Stimulated activated CD8-positive, alpha-beta memory T cell treated with anti-CD3 and anti-CD28 coated beads, Interleukin-15, amount 100 ng/mL, for 4 hours (primary cell): ENCODE measurements around the gene KIAA1143.

Experiments
- DNase-seq, 2 donors: peaks; one replicate each; pipeline ENCODE4 v3.0.0-alpha.2; 2020; ENCODE audit warnings: low read depth in 2 of 2

Gene KIAA1143

GRCh38 chr3:44761424-44762169 lies at the start of gene KIAA1143, which contains the start of gene KIF15:
Gene KIAA1143, minus strand, starts transcription at chr3:44761619. Its CDS starts 17 bp downstream, at chr3:44761602.
Gene KIF15, plus strand, starts transcription at chr3:44761794. Its CDS starts 72 bp downstream, at chr3:44761866.
- peak; percentile 93 to 97 for DNase-seq

GRCh38 chr3:44805960-44806359 lies 44.5 kb upstream of the KIAA1143 start:
- DNase-seq = no peak

GRCh38 chr3:44803298-44803697 lies 41.9 kb upstream of the KIAA1143 start:
- no peak for DNase-seq

GRCh38 chr3:44802011-44802410 lies 40.6 kb upstream of the KIAA1143 start:
- DNase-seq = no peak

GRCh38 chr3:44795197-44795596 lies 33.8 kb upstream of the KIAA1143 start:
- no peak for DNase-seq

- DNase-seq = no peak
Measured at GRCh38 chr3:44782891-44783290, 21.5 kb upstream of the KIAA1143 start.

GRCh38 chr3:44772099-44772442 lies 10.7 kb upstream of the KIAA1143 start:
- no peak for DNase-seq

GRCh38 chr3:44771424-44772098 lies 10.1 kb upstream of the KIAA1143 start:
- no peak for DNase-seq

GRCh38 chr3:44764248-44764647 lies 2.8 kb upstream of the KIAA1143 start:
- no peak for DNase-seq

GRCh38 chr3:44762690-44763089 lies 1.3 kb upstream of the KIAA1143 start:
- no peak for DNase-seq

- DNase-seq = no peak
Measured at GRCh38 chr3:44762170-44762677, 805 bp upstream of the KIAA1143 start.

GRCh38 chr3:44761101-44761423 lies 357 bp downstream of the KIAA1143 start:
- no peak for DNase-seq

- DNase-seq = no peak
Measured at GRCh38 chr3:44734646-44735168, 26.7 kb downstream of the KIAA1143 start.

- DNase-seq = peak; percentile 70 to 81
Measured at GRCh38 chr3:44729384-44729910, 32.0 kb downstream of the KIAA1143 start, which contains the start of gene ZNF501. Gene ZNF501, plus strand, starts transcription at chr3:44729635. Its CDS starts 4,787 bp downstream, at chr3:44734422.

GRCh38 chr3:44722103-44722401 lies 39.4 kb downstream of the KIAA1143 start:
- DNase-seq = no peak

GRCh38 chr3:44721231-44722102 lies 40.0 kb downstream of the KIAA1143 start:
- DNase-seq = no peak

GRCh38 chr3:44712455-44713075 lies 48.9 kb downstream of the KIAA1143 start, which contains the start of gene ZNF502:
Gene ZNF502, plus strand, starts transcription at chr3:44712660. Its CDS starts 7,602 bp downstream, at chr3:44720262.
- peak; percentile 26 to 46 for DNase-seq
